OCI-LY3 (cell line): ENCODE data around the gene CHRDL2.
"Not testable (repeated sequence)": the region's sequence is repeated elsewhere in the genome, so short reads cannot be mapped to it uniquely, and the experiment has no call there.

Experiments used
- H2AFZ ChIP-seq: fragments of 200-600, 300-600 bp; shearing (Covaris generic); 2 replicates; pipeline ENCODE4 v1.6.0; 2014; ENCODE audit warnings: antibody characterized with exemption, low read depth, low read length
- H3K27ac ChIP-seq: fragments of 200-600, 300-600 bp; sonication (generic); 2 replicates; pipeline ENCODE4 v1.5.1; 2014; ENCODE audit warnings: mild to moderate bottlenecking, low read length, moderate library complexity, mixed read lengths
- H3K27me3 ChIP-seq: fragments of 200-600, 300-600 bp; sonication (generic); 2 replicates; pipeline ENCODE4 v1.6.1; 2014; ENCODE audit warnings: low read depth, low read length, mixed read lengths
- H3K36me3 ChIP-seq: fragments of 200-600, 300-600 bp; sonication (generic); replicated peaks from 2 replicates; pipeline ENCODE3; 2014; ENCODE audit warnings: low read depth, low read length, mixed read lengths
- H3K4me1 ChIP-seq: fragments of 300-600, 200-600 bp; sonication (generic); 2 replicates; pipeline ENCODE4 v1.6.1; 2014; ENCODE audit warnings: low read length, mixed read lengths
- H3K4me2 ChIP-seq: fragments of 200-600, 300-600 bp; sonication (generic); 2 replicates; pipeline ENCODE4 v1.6.1; 2014; ENCODE audit warnings: low read length, mixed read lengths
- H3K4me3 ChIP-seq: fragments of 300-600, 200-600 bp; sonication (generic); 2 replicates; pipeline ENCODE4 v1.5.1; 2014; ENCODE audit warnings: antibody characterized with exemption, mild to moderate bottlenecking, low read length, moderate library complexity
- H3K79me2 ChIP-seq: fragments of 300-600, 200-600 bp; shearing (Covaris generic); 2 replicates; pipeline ENCODE4 v1.6.1; 2014; ENCODE audit warnings: mild to moderate bottlenecking, low read length, mixed read lengths
- H3K9ac ChIP-seq: fragments of 300-600, 200-600 bp; shearing (Covaris generic); 2 replicates; pipeline ENCODE4 v1.6.0; 2014; ENCODE audit warnings: mild to moderate bottlenecking, low read length, moderate library complexity
- H3K9me3 ChIP-seq: fragments of 200-600, 300-600 bp; shearing (Covaris generic); 2 replicates; pipeline ENCODE4 v1.6.1; 2014; ENCODE audit warnings: low read length, mixed read lengths; ENCODE audit not compliant: insufficient read depth
- H4K20me1 ChIP-seq: fragments of 200-600, 300-600 bp; sonication (generic); 2 replicates; pipeline ENCODE4 v1.6.1; 2016; ENCODE audit warnings: low read length, mixed read lengths; ENCODE audit not compliant: insufficient read depth
- EZH2phosphoT487 ChIP-seq: fragments of 200-600 bp; shearing (Covaris generic); IDR thresholded peaks from 2 replicates; pipeline ENCODE4 v1.6.1; 2018; ENCODE audit warnings: antibody characterized with exemption, mixed run types, low read depth
- TF ChIP-seq, protein P1 (sequence below): fragments of 200-600, 300-600 bp; sonication (generic); IDR thresholded peaks from 2 replicates; pipeline ENCODE4 v1.5.1; 2014; ENCODE audit warnings: antibody characterized with exemption, low read length, low read depth

The CHRDL2 gene

DNA sequence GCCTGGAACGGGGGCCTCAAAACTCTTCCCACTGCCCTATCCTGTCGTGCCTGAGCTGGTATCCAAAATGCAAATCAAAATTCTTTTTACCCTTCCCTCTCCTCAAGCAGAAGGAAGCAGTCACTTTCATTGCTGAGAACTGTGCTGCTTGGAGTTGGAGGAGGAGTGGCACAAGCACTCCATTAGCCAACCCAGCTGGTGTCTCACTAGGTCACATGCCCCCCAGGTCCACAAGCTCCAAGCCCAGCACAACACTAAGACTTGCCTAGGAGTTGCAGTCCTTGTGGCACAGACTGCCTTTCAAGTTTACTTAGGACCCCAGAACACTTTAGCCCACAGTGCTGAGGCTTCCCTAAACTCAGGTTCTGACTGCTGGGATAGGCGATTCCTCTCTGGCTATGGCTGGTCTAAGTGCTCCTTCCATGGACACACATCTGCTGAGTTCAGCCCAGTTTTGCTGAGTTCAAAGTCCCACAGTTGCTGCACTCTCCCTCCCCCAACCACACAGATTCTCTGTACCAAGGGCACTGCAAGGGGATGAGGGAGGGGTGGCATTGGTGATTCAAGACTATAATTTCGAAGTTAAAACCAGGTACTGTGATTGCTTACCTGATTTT lies 68.6 kb downstream of the CHRDL2 start:
- Histone ChIP-seq H3K79me2 (no peaks in the 10 kb centered on the region), H2AFZ (no peak overlapping the region), H3K4me1 (no peaks in the 10 kb centered on the region), H3K36me3 (peaks cover 16% of the 10 kb centered on the region), H3K4me2 (no peak overlapping the region), H3K9me3 (no peaks in the 10 kb centered on the region), H4K20me1 (no peaks in the 10 kb centered on the region), H3K27me3 (no peaks in the 10 kb centered on the region), H3K4me3 (no peak overlapping the region), H3K9ac (no peak overlapping the region), H3K27ac (no peak overlapping the region)
- TF ChIP-seq, protein P1, sequence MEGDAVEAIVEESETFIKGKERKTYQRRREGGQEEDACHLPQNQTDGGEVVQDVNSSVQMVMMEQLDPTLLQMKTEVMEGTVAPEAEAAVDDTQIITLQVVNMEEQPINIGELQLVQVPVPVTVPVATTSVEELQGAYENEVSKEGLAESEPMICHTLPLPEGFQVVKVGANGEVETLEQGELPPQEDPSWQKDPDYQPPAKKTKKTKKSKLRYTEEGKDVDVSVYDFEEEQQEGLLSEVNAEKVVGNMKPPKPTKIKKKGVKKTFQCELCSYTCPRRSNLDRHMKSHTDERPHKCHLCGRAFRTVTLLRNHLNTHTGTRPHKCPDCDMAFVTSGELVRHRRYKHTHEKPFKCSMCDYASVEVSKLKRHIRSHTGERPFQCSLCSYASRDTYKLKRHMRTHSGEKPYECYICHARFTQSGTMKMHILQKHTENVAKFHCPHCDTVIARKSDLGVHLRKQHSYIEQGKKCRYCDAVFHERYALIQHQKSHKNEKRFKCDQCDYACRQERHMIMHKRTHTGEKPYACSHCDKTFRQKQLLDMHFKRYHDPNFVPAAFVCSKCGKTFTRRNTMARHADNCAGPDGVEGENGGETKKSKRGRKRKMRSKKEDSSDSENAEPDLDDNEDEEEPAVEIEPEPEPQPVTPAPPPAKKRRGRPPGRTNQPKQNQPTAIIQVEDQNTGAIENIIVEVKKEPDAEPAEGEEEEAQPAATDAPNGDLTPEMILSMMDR, result no peak
- TF ChIP-seq EZH2phosphoT487, result no peak

GRCh38 chr11:74659124-74659523 lies 72.1 kb downstream of the CHRDL2 start:
- not testable (repeated sequence) for H3K27ac ChIP-seq, H3K4me2 ChIP-seq, H2AFZ ChIP-seq

GRCh38 chr11:74654976-74655375 lies 76.2 kb downstream of the CHRDL2 start:
- Histone ChIP-seq H3K79me2 (no peaks in the 10 kb centered on the region), H3K9me3 (no peaks in the 10 kb centered on the region), H3K4me1 (no peaks in the 10 kb centered on the region), H3K36me3 (peaks cover 27% of the 10 kb centered on the region), H3K27ac (no peak overlapping the region), H3K27me3 (no peaks in the 10 kb centered on the region), H3K9ac (no peak overlapping the region), H3K4me2 (no peak overlapping the region), H2AFZ (no peak overlapping the region), H4K20me1 (no peaks in the 10 kb centered on the region), H3K4me3 (no peak overlapping the region)
- TF ChIP-seq, protein P1, result no peak
- no peak for TF ChIP-seq EZH2phosphoT487

More at GRCh38 chr11:74659124-74659523, 72.1 kb downstream of the CHRDL2 start:
- H3K27me3 ChIP-seq, H3K4me1 ChIP-seq, H3K9me3 ChIP-seq, H3K4me3 ChIP-seq, H3K79me2 ChIP-seq, H4K20me1 ChIP-seq, H3K9ac ChIP-seq: not testable (repeated sequence)
- peaks cover 16% of the 10 kb centered on the region for H3K36me3 ChIP-seq

DNA sequence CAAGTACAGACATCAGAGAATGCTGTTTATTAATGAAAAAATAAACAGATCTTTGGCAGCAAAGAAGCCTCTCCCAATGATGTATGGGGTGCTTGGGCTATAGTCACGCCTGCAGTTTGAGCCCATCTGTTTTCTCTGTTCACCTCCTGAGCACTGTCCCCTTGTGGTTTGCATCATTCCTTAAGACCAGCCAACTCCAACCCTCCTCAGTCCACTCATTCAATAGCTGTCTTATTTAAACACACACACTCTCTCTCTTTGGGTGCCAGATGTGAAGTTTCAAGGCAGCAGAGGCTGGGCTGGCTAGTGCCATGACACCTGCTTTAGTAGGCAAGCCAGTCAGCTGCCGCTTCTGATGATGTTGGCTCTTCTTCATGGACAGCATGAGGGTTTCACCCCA lies 80.7 kb downstream of the CHRDL2 start:
- no peak overlapping the region for H3K4me2 ChIP-seq
- no peaks in the 10 kb centered on the region for H3K9me3 ChIP-seq
- no peak overlapping the region for H3K9ac ChIP-seq
- H3K79me2 ChIP-seq, result no peaks in the 10 kb centered on the region
- H4K20me1 ChIP-seq, result no peaks in the 10 kb centered on the region
- no peaks in the 10 kb centered on the region for H3K4me1 ChIP-seq
- TF ChIP-seq, protein P1, result no peak
- TF ChIP-seq EZH2phosphoT487, result no peak
- H3K27ac ChIP-seq, result no peak overlapping the region
- H3K27me3 ChIP-seq, result no peaks in the 10 kb centered on the region
- peaks cover 53% of the 10 kb centered on the region for H3K36me3 ChIP-seq
- no peak overlapping the region for H2AFZ ChIP-seq
- no peak overlapping the region for H3K4me3 ChIP-seq

- Histone ChIP-seq H3K4me1 (no peaks in the 10 kb centered on the region), H3K4me3 (no peak overlapping the region), H3K27me3 (no peaks in the 10 kb centered on the region), H3K79me2 (no peaks in the 10 kb centered on the region), H3K36me3 (peaks cover 63% of the 10 kb centered on the region), H2AFZ (no peak overlapping the region), H3K9me3 (no peaks in the 10 kb centered on the region), H4K20me1 (no peaks in the 10 kb centered on the region), H3K9ac (no peak overlapping the region), H3K4me2 (no peak overlapping the region), H3K27ac (no peak overlapping the region)
- TF ChIP-seq EZH2phosphoT487, result no peak
- TF ChIP-seq, protein P1, result no peak
Measured at GRCh38 chr11:74648894-74649293, 82.3 kb downstream of the CHRDL2 start.
